Choroid plexus epithelial cell (primary cell): ENCODE data around the gene SERPINA4.

Source experiments
- DNase-seq: peaks from one replicate; pipeline ENCODE4 v3.0.0-alpha.2; 2010; ENCODE audit warnings: low read depth
- H3K4me3 ChIP-seq: 2 replicates; pipeline ENCODE4 v1.5.1; 2011; ENCODE audit warnings: low read depth, mild to moderate bottlenecking, control low read depth, low read length, moderate library complexity
- CTCF ChIP-seq: conservative IDR thresholded peaks from 2 replicates; pipeline ENCODE4 v1.5.1; 2011; ENCODE audit warnings: low read depth, mild to moderate bottlenecking, control low read depth, inconsistent platforms, low read length, moderate library complexity

The SERPINA4 gene

GRCh38 chr14:94559638-94560290, 1.5 kb upstream of the SERPINA4 start:
- H3K4me3 ChIP-seq: no peak overlapping the region
- no peak for TF ChIP-seq CTCF
- DNase-seq: no peak

DNA sequence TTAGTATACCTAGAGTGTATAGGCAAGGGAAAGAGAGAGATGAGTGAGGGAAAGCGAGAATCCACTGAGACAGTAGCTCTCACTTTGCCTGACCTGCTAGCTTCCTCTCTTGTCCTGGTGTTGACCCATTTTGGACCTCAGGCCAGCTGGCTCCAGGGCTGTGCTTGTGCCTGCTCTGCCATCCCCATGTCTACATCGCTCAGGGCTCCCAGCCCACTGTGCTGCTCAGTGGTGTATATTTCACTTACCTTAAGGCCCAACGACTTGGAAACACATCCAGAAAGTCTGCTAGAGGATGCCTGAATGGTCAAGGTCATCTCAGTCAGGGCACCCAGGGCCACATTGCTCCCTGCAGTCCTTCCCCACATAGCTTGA, 964 bp upstream of the SERPINA4 start:
- no peak for DNase-seq
- no peak overlapping the region for H3K4me3 ChIP-seq
- no peak for TF ChIP-seq CTCF

DNA sequence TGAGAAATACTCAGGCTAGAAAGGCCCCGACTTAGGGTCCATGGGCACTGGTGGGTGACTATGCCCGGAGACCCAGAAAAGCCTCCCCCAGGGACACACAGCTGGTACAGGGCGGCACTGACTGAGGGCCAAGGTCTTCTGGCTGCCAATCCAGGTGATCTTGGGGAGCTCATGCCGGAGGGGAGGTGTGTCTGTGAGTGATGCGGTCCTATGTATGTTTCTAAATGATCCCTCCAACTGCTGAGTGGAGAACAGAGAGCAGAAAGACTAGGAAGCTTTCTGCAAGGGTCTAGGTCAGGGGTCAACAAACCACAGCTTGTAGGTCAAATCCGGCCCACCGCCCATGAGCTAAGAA, 391 bp downstream of the SERPINA4 start:
- no peak for TF ChIP-seq CTCF
- no peak for DNase-seq
- no peak overlapping the region for H3K4me3 ChIP-seq

DNA sequence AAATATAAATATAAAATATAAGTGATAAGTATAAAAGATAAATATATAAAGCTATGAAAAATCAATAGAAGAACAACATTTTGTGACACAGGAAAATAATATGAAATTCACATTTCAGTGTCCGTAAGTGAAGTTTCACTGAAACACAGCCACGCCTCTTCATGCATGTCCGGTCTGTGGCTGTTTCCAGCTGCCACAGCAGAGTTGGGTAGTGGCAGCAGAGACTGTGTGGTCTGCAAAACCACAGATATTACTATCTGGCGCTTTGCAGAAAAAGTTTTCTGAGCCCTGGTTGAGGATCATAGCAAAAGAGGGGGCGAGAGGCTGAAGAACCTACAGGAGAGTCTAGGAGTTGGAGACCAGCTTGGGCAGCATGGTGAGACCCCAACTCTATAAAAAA, 780 bp downstream of the SERPINA4 start:
- H3K4me3 ChIP-seq: no peak overlapping the region
- no peak for TF ChIP-seq CTCF
- no peak for DNase-seq

DNA sequence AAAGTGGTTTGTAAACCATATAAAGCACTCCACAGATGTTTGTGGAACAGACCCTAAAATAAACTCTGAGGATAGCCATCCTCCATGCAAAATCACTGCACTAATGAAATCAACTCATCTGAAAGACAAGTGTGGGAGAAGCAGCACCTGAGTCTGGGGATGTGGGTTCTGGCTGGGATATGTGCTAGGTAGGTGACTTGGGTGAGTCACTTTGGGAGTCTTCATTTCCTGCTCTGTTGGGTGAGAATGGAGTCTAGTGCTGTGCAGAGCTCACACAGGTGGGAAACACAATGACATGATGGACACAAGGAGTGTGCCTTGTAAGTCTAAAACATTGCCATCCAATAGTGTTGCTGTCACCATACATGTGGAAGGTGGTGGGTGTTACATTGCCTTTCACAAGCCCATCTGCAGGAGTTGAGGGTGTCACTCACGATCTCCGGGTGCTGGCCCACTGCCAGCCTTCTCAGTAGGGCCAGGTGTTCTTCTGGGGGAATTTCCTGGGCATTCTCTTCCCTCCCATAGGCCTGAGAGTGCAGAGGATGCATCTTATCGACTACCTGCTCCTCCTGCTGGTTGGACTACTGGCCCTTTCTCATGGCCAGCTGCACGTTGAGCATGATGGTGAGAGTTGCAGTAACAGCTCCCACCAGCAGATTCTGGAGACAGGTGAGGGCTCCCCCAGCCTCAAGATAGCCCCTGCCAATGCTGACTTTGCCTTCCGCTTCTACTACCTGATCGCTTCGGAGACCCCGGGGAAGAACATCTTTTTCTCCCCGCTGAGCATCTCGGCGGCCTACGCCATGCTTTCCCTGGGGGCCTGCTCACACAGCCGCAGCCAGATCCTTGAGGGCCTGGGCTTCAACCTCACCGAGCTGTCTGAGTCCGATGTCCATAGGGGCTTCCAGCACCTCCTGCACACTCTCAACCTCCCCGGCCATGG, 2.0 kb downstream of the SERPINA4 start:
- no peak for DNase-seq

GRCh38 chr14:94564381-94564780, 3.1 kb downstream of the SERPINA4 start:
- TF ChIP-seq CTCF: no peak
- H3K4me3 ChIP-seq: no peak overlapping the region
- no peak for DNase-seq

More for the DNA sequence above, 2.0 kb downstream of the SERPINA4 start:
- TF ChIP-seq CTCF: no peak
- no peak overlapping the region for H3K4me3 ChIP-seq
